H9 (cell line): Measurements from ENCODE around the gene ZNF544. TPM values are rescaled to one million over a fixed set of nuclear protein-coding genes. Genes with fewer than 3 reads are reported as not detected.
A peak's percentile ranks its signal among the peaks of the same experiment; 100 is the strongest.

ENCODE experiments used
- DNase-seq: peaks from one replicate; pipeline ENCODE4 v3.0.0-alpha.2; 2017
- H2AFZ ChIP-seq: one replicate; pipeline ENCODE4 v1.6.1; 2013; ENCODE audit warnings: mild to moderate bottlenecking, low read length, control low read depth, moderate library complexity
- H2AK5ac ChIP-seq: 2 replicates; pipeline ENCODE4 v1.6.1; 2013; ENCODE audit warnings: low read length, control low read depth, mixed read lengths; ENCODE audit not compliant: insufficient read length
- H2BK120ac ChIP-seq: one replicate; pipeline ENCODE4 v1.6.1; 2013; ENCODE audit warnings: low read depth, mild to moderate bottlenecking, low read length, control low read depth, inconsistent platforms; ENCODE audit not compliant: poor library complexity, severe bottlenecking
- H2BK12ac ChIP-seq: 2 replicates; pipeline ENCODE4 v1.6.1; 2013; ENCODE audit warnings: low read length, control low read depth, mixed read lengths, low read depth; ENCODE audit not compliant: insufficient read length
- H2BK15ac ChIP-seq: 2 replicates; pipeline ENCODE4 v1.6.1; 2013; ENCODE audit warnings: low read depth, low read length, control low read depth
- H2BK20ac ChIP-seq: one replicate; pipeline ENCODE4 v1.6.1; 2013; ENCODE audit warnings: low read depth, mild to moderate bottlenecking, low read length, control low read depth, inconsistent platforms; ENCODE audit not compliant: poor library complexity, severe bottlenecking
- H2BK5ac ChIP-seq: 2 replicates; pipeline ENCODE4 v1.6.1; 2013; ENCODE audit warnings: low read length, control low read depth, mixed read lengths; ENCODE audit not compliant: insufficient read length
- H3K14ac ChIP-seq: 2 replicates; pipeline ENCODE4 v1.6.1; 2013; ENCODE audit warnings: low read length, control low read depth; ENCODE audit not compliant: insufficient read depth
- H3K18ac ChIP-seq: 2 replicates; pipeline ENCODE4 v1.6.1; 2013; ENCODE audit warnings: low read depth, mild to moderate bottlenecking, mixed read lengths, low read length, control low read depth; ENCODE audit not compliant: insufficient read length
- H3K23ac ChIP-seq: 2 replicates; pipeline ENCODE4 v1.6.1; 2013; ENCODE audit warnings: low read length, control low read depth, mixed read lengths, low read depth; ENCODE audit not compliant: insufficient read length
- H3K23me2 ChIP-seq: 2 replicates; pipeline ENCODE4 v1.6.1; 2013; ENCODE audit warnings: low read depth, mild to moderate bottlenecking, mixed read lengths, low read length, control low read depth; ENCODE audit not compliant: insufficient read length, poor library complexity, severe bottlenecking
- H3K27ac ChIP-seq: 2 replicates; pipeline ENCODE4 v1.5.1; 2013; ENCODE audit warnings: low read length, control low read depth, mixed read lengths, low read depth; ENCODE audit not compliant: insufficient read length
- H3K27me3 ChIP-seq: 2 replicates; pipeline ENCODE4 v1.6.1; 2013; ENCODE audit warnings: low read length, control low read depth, inconsistent platforms; ENCODE audit not compliant: insufficient read depth
- H3K4ac ChIP-seq: 2 replicates; pipeline ENCODE4 v1.6.1; 2013; ENCODE audit warnings: low read depth, mild to moderate bottlenecking, control low read depth, inconsistent platforms, low read length, moderate library complexity
- H3K4me1 ChIP-seq: 2 replicates; pipeline ENCODE4 v1.6.1; 2013; ENCODE audit warnings: low read length, control low read depth, inconsistent platforms; ENCODE audit not compliant: insufficient read depth
- H3K4me2 ChIP-seq: 2 replicates; pipeline ENCODE4 v1.6.1; 2013; ENCODE audit warnings: low read length, control low read depth, mixed read lengths; ENCODE audit not compliant: insufficient read length, insufficient read depth
- H3K56ac ChIP-seq: 2 replicates; pipeline ENCODE4 v1.6.1; 2013; ENCODE audit warnings: low read depth, mild to moderate bottlenecking, mixed read lengths, low read length, control low read depth; ENCODE audit not compliant: insufficient read length
- H3K79me1 ChIP-seq: 2 replicates; pipeline ENCODE4 v1.6.1; 2013; ENCODE audit warnings: low read depth, mild to moderate bottlenecking, moderate library complexity, low read length, control low read depth, inconsistent platforms; ENCODE audit not compliant: insufficient read depth, poor library complexity, severe bottlenecking
- H3K79me2 ChIP-seq: 2 replicates; pipeline ENCODE4 v1.6.1; 2013; ENCODE audit warnings: low read length, control low read depth, inconsistent platforms; ENCODE audit not compliant: insufficient read depth
- H3K9ac ChIP-seq: 2 replicates; pipeline ENCODE4 v1.6.1; 2013; ENCODE audit warnings: low read length, control low read depth, mixed read lengths; ENCODE audit not compliant: insufficient read length; ENCODE audit errors: extremely low read depth
- H3K9me3 ChIP-seq: one replicate; pipeline ENCODE4 v1.6.1; 2013; ENCODE audit warnings: low read depth, low read length, inconsistent platforms; ENCODE audit not compliant: control insufficient read depth
- H3T11ph ChIP-seq: one replicate; pipeline ENCODE4 v1.6.1; 2013; ENCODE audit warnings: mild to moderate bottlenecking, low read length, control low read depth, inconsistent platforms
- H4K20me1 ChIP-seq: one replicate; pipeline ENCODE4 v1.6.1; 2013; ENCODE audit not compliant: control insufficient read depth, insufficient read length, insufficient read depth
- H4K5ac ChIP-seq: 2 replicates; pipeline ENCODE4 v1.6.1; 2013; ENCODE audit warnings: low read depth, mild to moderate bottlenecking, mixed read lengths, low read length, control low read depth; ENCODE audit not compliant: insufficient read length
- H4K8ac ChIP-seq: replicated peaks from 2 replicates; pipeline ENCODE4 v1.6.1; 2013; ENCODE audit warnings: low read length, control low read depth, mixed read lengths, low read depth; ENCODE audit not compliant: insufficient read length
- H4K91ac ChIP-seq: 2 replicates; pipeline ENCODE4 v1.6.1; 2013; ENCODE audit warnings: low read depth, mild to moderate bottlenecking, moderate library complexity, mixed read lengths, low read length, control low read depth; ENCODE audit not compliant: insufficient read length
- H3K27ac Mint-ChIP-seq, 3 experiments: 2 replicates in 2 of 3; 3 replicates in 1 of 3; pipeline ENCODE4 v1.8.0; 2020 to 2021; ENCODE audit warnings: mixed read lengths in 3 of 3, mild to moderate bottlenecking in 1 of 3, moderate library complexity in 1 of 3
- H3K27me3 Mint-ChIP-seq: 2 replicates; pipeline ENCODE4 v1.8.0; 2021; ENCODE audit warnings: low read depth, mild to moderate bottlenecking, moderate library complexity, mixed read lengths
- H3K36me3 Mint-ChIP-seq, 3 experiments: 2 replicates in 2 of 3; 3 replicates in 1 of 3; pipeline ENCODE4 v1.8.0; 2020 to 2021; ENCODE audit warnings: low read depth in 3 of 3, mixed read lengths in 3 of 3; ENCODE audit not compliant: insufficient read depth in 1 of 3
- H3K4me1 Mint-ChIP-seq, 2 experiments: 2 replicates each; pipeline ENCODE4 v1.8.0; 2020; ENCODE audit warnings: mixed read lengths in 2 of 2
- H3K4me3 Mint-ChIP-seq, 2 experiments: 2 replicates in 1 of 2; 3 replicates in 1 of 2; pipeline ENCODE4 v1.8.0; 2020 to 2021; ENCODE audit warnings: mild to moderate bottlenecking in 2 of 2, mixed read lengths in 2 of 2, moderate library complexity in 1 of 2
- H3K9me3 Mint-ChIP-seq, 2 experiments: 2 replicates in 1 of 2; 3 replicates in 1 of 2; pipeline ENCODE4 v1.8.0; 2020; ENCODE audit warnings: mild to moderate bottlenecking in 2 of 2, mixed read lengths in 2 of 2, moderate library complexity in 1 of 2
- CTCF ChIP-seq: fragments of 200-600 bp; sonication (generic); conservative IDR thresholded peaks from 3 replicates; pipeline ENCODE4 v1.8.0; 2021; ENCODE audit warnings: antibody characterized with exemption, mild to moderate bottlenecking
- WGBS: extraction: QIAGEN DNeasy Blood & Tissue Kit; methylation state at CpG from one replicate; pipeline ENCODE4 v1.1.7; 2013; ENCODE audit warnings: missing lambda C conversion rate, low lambda C conversion rate, mixed read lengths; ENCODE audit not compliant: insufficient read length; ENCODE audit errors: extremely low coverage; 5-methylcytosine and 5-hydroxymethylcytosine counted together
- total RNA-seq: library from RNA; stranded (reverse); gene quantifications from 2 replicates; pipeline ENCODE4 v1.2.1, GENCODE V29; 2021

ZNF544 gene
- total RNA-seq, 1 experiment from 2014 or later, result 97.2 TPM

GRCh38 chr19:58229255-58229639, 533 bp downstream of the ZNF544 start:
- DNase-seq, result peak; percentile 55
- Mint-ChIP-seq H3K27me3 (no peaks in the 10 kb centered on the region), H3K9me3 (peaks cover 3 to 24% of the 10 kb centered on the region in 2 experiments; a peak in 4 of 5 replicates), H3K4me3 (peak overlapping the region; percentile 90 to 91), H3K36me3 (peaks cover 47 to 52% (median 49%) of the 10 kb centered on the region in 3 experiments), H3K4me1 (peaks cover 20 to 21% of the 10 kb centered on the region in 2 experiments), H3K27ac (peak overlapping the region; percentile 16 to 99 (median 97); a peak in 6 of 7 replicates)
- peak overlapping the region; percentile 99 for H3K14ac ChIP-seq
- H3K18ac ChIP-seq, result peak overlapping the region; percentile 93
- H2BK15ac ChIP-seq, result no peak overlapping the region
- no peak overlapping the region for H2AK5ac ChIP-seq
- H3K27me3 ChIP-seq, result no peaks in the 10 kb centered on the region
- no peak overlapping the region for H3K56ac ChIP-seq
- peak; percentile 57 for TF ChIP-seq CTCF
- no peak overlapping the region for H3K27ac ChIP-seq
- H4K20me1 ChIP-seq, result no peaks in the 10 kb centered on the region
- H2BK20ac ChIP-seq, result no peak overlapping the region
- no peak overlapping the region for H4K8ac ChIP-seq
- H3K9ac ChIP-seq, result peak overlapping the region; percentile 94
- H3K79me2 ChIP-seq, result peaks cover 12% of the 10 kb centered on the region; the same call in 1 of the 2 replicates
- no peak overlapping the region for H3T11ph ChIP-seq
- H2BK12ac ChIP-seq, result no peak overlapping the region
- H2BK5ac ChIP-seq, result peak overlapping the region; percentile 69
- peak overlapping the region; percentile 95; the same call in 1 of the 2 replicates for H3K4ac ChIP-seq
- no peak overlapping the region for H4K5ac ChIP-seq
- H4K91ac ChIP-seq, result no peak overlapping the region
- H3K9me3 ChIP-seq, result no peaks in the 10 kb centered on the region
- H2BK120ac ChIP-seq, result peak overlapping the region; percentile 85
- H3K4me2 ChIP-seq, result peak overlapping the region; percentile 96
- H3K79me1 ChIP-seq, result peaks cover 15% of the 10 kb centered on the region
- H3K4me1 ChIP-seq, result peaks cover 2% of the 10 kb centered on the region; the same call in 1 of the 2 replicates
- H2AFZ ChIP-seq, result no peak overlapping the region
- no peak overlapping the region for H3K23ac ChIP-seq
- WGBS, result no CpG with 5 or more reads among the region's 13 CpGs
- H3K23me2 ChIP-seq, result peaks cover 11% of the 10 kb centered on the region
